ENCODE data around the gene RNF223. TPM values are rescaled to one million over a fixed set of nuclear protein-coding genes. Genes with fewer than 3 reads are reported as not detected.

RNF223 gene
- total and polyA plus RNA-seq, 2 of the 8 experiments (the other 6 are each of a cell fraction or from before 2014, with no cell fraction given) = not detected

DNA sequence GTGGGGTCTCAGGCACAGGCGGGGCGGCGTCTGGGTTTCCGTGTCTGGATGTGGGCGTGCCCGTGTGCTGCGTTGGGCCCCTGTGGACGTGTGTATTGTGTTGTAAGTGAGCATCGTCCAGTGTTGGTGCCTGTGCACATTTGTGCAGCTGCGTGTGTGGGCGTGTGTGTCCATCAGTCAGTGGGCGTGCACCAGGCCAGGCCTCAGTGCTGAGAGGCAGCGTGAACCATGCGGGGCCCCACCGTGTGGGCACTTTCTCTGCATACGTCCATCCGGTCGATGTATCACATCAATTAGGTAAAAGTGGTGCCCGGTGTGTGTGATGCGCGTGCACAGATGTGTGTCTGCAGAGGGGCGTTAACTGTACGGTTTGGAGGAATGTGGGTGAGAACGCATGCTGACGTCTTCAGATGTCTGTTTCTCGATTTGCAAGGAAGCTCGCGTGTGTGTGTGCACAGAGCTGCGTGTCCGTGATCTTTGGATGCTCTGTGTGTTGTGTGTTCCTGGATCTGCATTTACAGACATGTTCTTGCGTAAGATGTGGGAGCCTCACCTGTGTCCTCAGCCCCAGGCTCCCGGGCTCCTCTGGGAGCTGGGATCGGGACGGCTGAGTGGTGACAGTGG is 29.5 kb downstream of the RNF223 start:
- Histone ChIP-seq H3K23ac (ENCODE audit: insufficient read length) (no peak overlapping the region), H3K23me2 (ENCODE audit: low read depth, low read length) (peaks cover 8% of the 10 kb centered on the region; the same call in 1 of the 2 replicates), H2AFZ (ENCODE audit: low read length) (no peak overlapping the region), H3K79me2 (ENCODE audit: control insufficient read depth in 1 of 2, insufficient read depth in 2 of 2, low read length in 2 of 2) (no peaks in the 10 kb centered on the region), H3K4me3 (ENCODE audit: extremely low read depth in 1 of 4, insufficient read depth in 2 of 4, low read depth in 3 of 4, low read length in 4 of 4) (no peak overlapping the region), H4K8ac (ENCODE audit: extremely low read depth, insufficient read depth, low read length) (peak overlapping the region; percentile 25; the same call in 1 of the 2 replicates), H3K27me3 (replicated peaks in 1 of 4; ENCODE audit: control insufficient read depth in 3 of 4, extremely low read depth in 1 of 4, insufficient read depth in 3 of 4, low read length in 3 of 4) (peaks cover 0 to 9% (median 6%) of the 10 kb centered on the region in 4 experiments; a peak in 5 of 7 replicates), H4K5ac (ENCODE audit: insufficient read length, low read depth, low read length) (no peak overlapping the region), H3K4me1 (replicated peaks in 1 of 4; ENCODE audit: control insufficient read depth in 3 of 4, insufficient read depth in 4 of 4, low read length in 3 of 4) (peaks cover 0 to 10% (median 2%) of the 10 kb centered on the region in 4 experiments; a peak in 4 of 7 replicates), H4K91ac (replicated peaks; ENCODE audit: insufficient read length, low read length) (no peak overlapping the region), H3K14ac (ENCODE audit: insufficient read length) (no peak overlapping the region), H2AK5ac (ENCODE audit: low read depth, low read length) (no peak overlapping the region), H3K9ac (replicated peaks in 1 of 4; ENCODE audit: extremely low read depth in 1 of 4, low read depth in 3 of 4, low read length in 3 of 4) (no peak overlapping the region), H2BK12ac (ENCODE audit: low read depth, low read length) (no peak overlapping the region), H4K20me1 (replicated peaks in 1 of 2; ENCODE audit: control insufficient read depth in 1 of 2, insufficient read depth in 2 of 2, low read length in 2 of 2) (peaks cover 17 to 32% of the 10 kb centered on the region in 2 experiments), H3K18ac (ENCODE audit: extremely low read depth, low read length) (no peak overlapping the region), H2BK120ac (replicated peaks; ENCODE audit: low read depth, low read length) (no peak overlapping the region), H3K36me3 (ENCODE audit: control insufficient read depth in 2 of 4, insufficient read depth in 4 of 4, low read length in 3 of 4) (peaks cover 6 to 61% (median 24%) of the 10 kb centered on the region in 4 experiments), H3K27ac (ENCODE audit: low read depth, low read length) (no peak overlapping the region), H3K4me2 (ENCODE audit: insufficient read depth in 1 of 2, low read depth in 2 of 2, low read length in 2 of 2) (no peak overlapping the region), H2BK20ac (ENCODE audit: low read length) (no peak overlapping the region), H2BK15ac (ENCODE audit: low read length) (no peak overlapping the region), H3K79me1 (ENCODE audit: low read depth, low read length) (peaks cover 4% of the 10 kb centered on the region; the same call in 1 of the 2 replicates), H2BK5ac (ENCODE audit: low read depth, low read length) (no peak overlapping the region), H3K56ac (replicated peaks; ENCODE audit: insufficient read length, low read depth, low read length) (no peak overlapping the region), H3K9me3 (ENCODE audit: insufficient read depth in 2 of 2, low read depth in 1 of 2, low read length in 1 of 2) (no peaks in the 10 kb centered on the region), H3K4ac (replicated peaks; ENCODE audit: insufficient read length, low read depth, low read length) (no peak overlapping the region)
- 94% methylated on average over 33 of the region's 34 CpGs; no CpG with 5 or more reads in 1 of the 2 experiments for WGBS, 2 experiments (ENCODE audit: extremely low coverage in 1 of 2, insufficient coverage in 1 of 2, insufficient read length in 1 of 2, insufficient replicate concordance in 2 of 2, low coverage in 1 of 2, low lambda C conversion rate in 2 of 2, missing lambda C conversion rate in 1 of 2)
- POLR2A ChIA-PET (ENCODE audit: partially characterized antibody) = interaction anchor here (0.6 to 3.8 kb wide), 11 partner anchors 8 to 232 kb away, joined by 3 to 19 read pairs (median 5); partner anchors contain the start of gene ISG15
- DNase-seq (ENCODE audit: low read depth in 1 of 2, low spot score in 2 of 2) (no peak), FAIRE-seq (no peak)
- CTCF ChIA-PET (ENCODE audit: partially characterized antibody) = interaction anchor here (0.6 to 2.5 kb wide), 8 partner anchors 11 to 131 kb away, joined by 3 to 11 read pairs (median 4); no protein-coding TSS in a partner anchor
- TF ChIP-seq GTF2F1 (IDR thresholded peaks at IDR 0.05; ENCODE audit: borderline replicate concordance, low read depth, low read length) (no peak), POLR2AphosphoS5 (IDR thresholded peaks at IDR 0.05; ENCODE audit: low read depth, low read length) (no peak), CBX5 (IDR thresholded peaks at IDR 0.05; ENCODE audit: low read depth, low read length) (no peak), SP4 (IDR thresholded peaks at IDR 0.05; ENCODE audit: low read length) (no peak), SP1 (IDR thresholded peaks at IDR 0.05; ENCODE audit: low read depth, low read length) (no peak), KDM4A (IDR thresholded peaks at IDR 0.05; ENCODE audit: low read depth, low read length, severe bottlenecking) (no peak), POU5F1 (IDR thresholded peaks at IDR 0.05; ENCODE audit: low read depth, low read length) (no peak), NRF1 (IDR thresholded peaks at IDR 0.05; ENCODE audit: low read depth, low read length) (no peak), JUND (IDR thresholded peaks at IDR 0.05; ENCODE audit: low read length) (no peak), TBP (IDR thresholded peaks at IDR 0.05; ENCODE audit: low read depth, low read length) (no peak), HDAC6 (IDR thresholded peaks at IDR 0.05; ENCODE audit: low read depth, low read length) (no peak), JUN (IDR thresholded peaks at IDR 0.05; ENCODE audit: low read depth, low read length) (no peak), SRF (IDR thresholded peaks at IDR 0.05; ENCODE audit: low read depth, low read length) (no peak)
- TF ChIP-seq, protein P1, sequence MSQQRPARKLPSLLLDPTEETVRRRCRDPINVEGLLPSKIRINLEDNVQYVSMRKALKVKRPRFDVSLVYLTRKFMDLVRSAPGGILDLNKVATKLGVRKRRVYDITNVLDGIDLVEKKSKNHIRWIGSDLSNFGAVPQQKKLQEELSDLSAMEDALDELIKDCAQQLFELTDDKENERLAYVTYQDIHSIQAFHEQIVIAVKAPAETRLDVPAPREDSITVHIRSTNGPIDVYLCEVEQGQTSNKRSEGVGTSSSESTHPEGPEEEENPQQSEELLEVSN (IDR thresholded peaks at IDR 0.05) = no peak

Data from H1 (cell line).